ENCODE results near the gene SCN5A. TPM values are rescaled to one million over a fixed set of nuclear protein-coding genes. Genes with fewer than 3 reads are reported as not detected.

SCN5A gene
- total and polyA plus RNA-seq, 2 experiments from 2014 or later: 10.2 to 10.6 TPM

- no peaks in the 10 kb centered on the region for H3K79me2 ChIP-seq (replicated peaks; ENCODE audit: insufficient read depth)
- Mint-ChIP-seq H3K36me3 (ENCODE audit: low read depth) (no peaks in the 10 kb centered on the region; the same call in 2 of the 3 replicates), H3K9me3 (no peaks in the 10 kb centered on the region), H3K4me1 (peaks cover 21% of the 10 kb centered on the region), H3K4me3 (no peak overlapping the region), H3K27ac (no peak overlapping the region), H3K27me3 (ENCODE audit: insufficient read depth, low read depth, poor library complexity) (peaks cover 4% of the 10 kb centered on the region)
- H3K36me3 ChIP-seq (ENCODE audit: insufficient read depth): no peaks in the 10 kb centered on the region
- no peaks in the 10 kb centered on the region for H3K9me2 ChIP-seq (ENCODE audit: insufficient read depth)
- no peaks in the 10 kb centered on the region for H3K27me3 ChIP-seq (ENCODE audit: insufficient read depth)
- H3K27ac ChIP-seq (ENCODE audit: low read depth): no peak overlapping the region
- H3K4me2 ChIP-seq: no peak overlapping the region
- H4K20me1 ChIP-seq (replicated peaks; ENCODE audit: insufficient read depth): no peaks in the 10 kb centered on the region
- no peak for ATAC-seq
- H3F3A ChIP-seq (replicated peaks; ENCODE audit: low read depth): no peaks in the 10 kb centered on the region
- no peaks in the 10 kb centered on the region for H3K4me1 ChIP-seq (ENCODE audit: insufficient read depth)
- no peak for DNase-seq (ENCODE audit: low spot score)
- H3K4me3 ChIP-seq: no peak overlapping the region
- no peak overlapping the region for H2AFZ ChIP-seq
- TF ChIP-seq CTCF (conservative IDR thresholded peaks at IDR 0.05; ENCODE audit: low read depth in 2 of 2) (no peak), REST (IDR thresholded peaks at IDR 0.05; ENCODE audit: unreplicated experiment) (no peak), EZH2phosphoT487 (IDR thresholded peaks at IDR 0.05; ENCODE audit: unreplicated experiment) (no peak), EZH2 (IDR thresholded peaks at IDR 0.05; ENCODE audit: low read depth, unreplicated experiment) (no peak), STAT1 (IDR thresholded peaks at IDR 0.05; ENCODE audit: unreplicated experiment) (no peak), ZNF114 (CRISPR knock-in tag; IDR thresholded peaks at IDR 0.05) (no peak), CREB1 (CRISPR knock-in tag; IDR thresholded peaks at IDR 0.05; ENCODE audit: low read depth) (no peak), ZNF462 (CRISPR knock-in tag; IDR thresholded peaks at IDR 0.05) (no peak), JUNB (IDR thresholded peaks at IDR 0.05; ENCODE audit: unreplicated experiment) (no peak), ZNF331 (CRISPR knock-in tag; IDR thresholded peaks at IDR 0.05; ENCODE audit: low read depth) (no peak), NANOG (IDR thresholded peaks at IDR 0.05; ENCODE audit: borderline replicate concordance) (no peak), POLR2AphosphoS5 (IDR thresholded peaks at IDR 0.05; ENCODE audit: low read depth) (no peak), ETS1 (IDR thresholded peaks at IDR 0.05) (no peak)
Observed at GRCh38 chr3:38628835-38629234, 20.7 kb downstream of the SCN5A start.
